K562 (cell line): ENCODE data around the gene ERGIC1. TPM values are rescaled to one million over a fixed set of nuclear protein-coding genes. Genes with fewer than 3 reads are reported as not detected.
A peak's percentile ranks its signal among the peaks of the same experiment; 100 is the strongest.

Source experiments
- DACH1 ChIP-seq: fragments of 450-650 bp; IDR thresholded peaks from 2 replicates; pipeline ENCODE4 v1.6.1; 2018; ENCODE audit not compliant: partially characterized antibody
- DPF2 ChIP-seq: fragments of 450-650 bp; IDR thresholded peaks from 2 replicates; pipeline ENCODE4 v1.6.1; 2016
- ETV1 ChIP-seq: fragments of 450-650 bp; conservative IDR thresholded peaks from 2 replicates; pipeline ENCODE4 v1.6.1; 2016; ENCODE audit warnings: missing genetic modification characterization, control low read depth, low read depth, missing compliant biosample characterization
- GABPB1 ChIP-seq: sonication (generic); formaldehyde crosslinking; IDR thresholded peaks from 2 replicates; pipeline ENCODE4 v1.8.0; 2022; ENCODE audit warnings: mild to moderate bottlenecking, missing genetic modification reagents
- GTF2E2 ChIP-seq: fragments of 200-800 bp; sonication (Bioruptor generic); IDR thresholded peaks from 2 replicates; pipeline ENCODE4 v1.6.1; 2016; ENCODE audit warnings: missing genetic modification characterization, missing compliant biosample characterization
- KDM1A ChIP-seq, 2 experiments: fragments of 450-650 bp; IDR thresholded peaks; 2 replicates each; pipeline ENCODE4 v1.6.1; 2016; ENCODE audit warnings: mild to moderate bottlenecking in 2 of 2
- KDM2B ChIP-seq: fragments of 250-450 bp; sonication (Bioruptor Pico); IDR thresholded peaks from 2 replicates; pipeline ENCODE4 v1.8.0; 2021; ENCODE audit warnings: mild to moderate bottlenecking, moderate library complexity
- MCM7 ChIP-seq, 2 experiments: fragments of 450-650 bp; IDR thresholded peaks; 2 replicates each; pipeline ENCODE4 v1.6.1; 2016 to 2018
- MTA3 ChIP-seq: fragments of 450-650 bp; formaldehyde crosslinking; IDR thresholded peaks from 2 replicates; pipeline ENCODE4 v1.6.1; 2017; ENCODE audit warnings: mild to moderate bottlenecking, borderline replicate concordance
- PHB ChIP-seq: fragments of 250-450 bp; sonication (Bioruptor Pico); IDR thresholded peaks from 2 replicates; pipeline ENCODE4 v1.5.0; 2021
- POLR2H ChIP-seq: IDR thresholded peaks from 2 replicates; pipeline ENCODE4 v1.6.1; 2016; ENCODE audit warnings: missing genetic modification characterization, low read depth, mild to moderate bottlenecking, control low read depth, missing compliant biosample characterization, moderate library complexity
- PTRF ChIP-seq: fragments of 450-650 bp; IDR thresholded peaks from 2 replicates; pipeline ENCODE4 v1.6.1; 2016; ENCODE audit warnings: mild to moderate bottlenecking, missing genetic modification characterization, missing compliant biosample characterization
- RCOR1 ChIP-seq, 2 experiments: IDR thresholded peaks; 2 replicates each; pipeline ENCODE4 v1.6.1; 2012; ENCODE audit warnings: low read depth in 2 of 2, low read length in 2 of 2, borderline replicate concordance in 1 of 2, improper control_type of control experiment in 1 of 2
- RREB1 ChIP-seq: fragments of 250-450 bp; sonication (Bioruptor Pico); IDR thresholded peaks from 2 replicates; pipeline ENCODE4 v1.4.0; 2020
- RUNX1 ChIP-seq: sonication (generic); IDR thresholded peaks from 2 replicates; pipeline ENCODE4 v1.6.1; 2016; ENCODE audit warnings: antibody characterized with exemption, low read depth
- SIX5 ChIP-seq, 2 experiments: IDR thresholded peaks; 2 replicates each; pipeline ENCODE4 v1.6.1; 2011; ENCODE audit warnings: low read length in 2 of 2, borderline replicate concordance in 1 of 2, low read depth in 1 of 2, mild to moderate bottlenecking in 1 of 2, moderate library complexity in 1 of 2; ENCODE audit not compliant: insufficient read depth in 1 of 2
- ZBTB17 ChIP-seq: fragments of 450-650 bp; formaldehyde crosslinking; IDR thresholded peaks from 2 replicates; pipeline ENCODE4 v1.4.0; 2020; ENCODE audit warnings: mild to moderate bottlenecking
- ZBTB9 ChIP-seq: fragments of 450-650 bp; formaldehyde crosslinking; IDR thresholded peaks from 2 replicates; pipeline ENCODE4 v1.4.0; 2020; ENCODE audit warnings: mild to moderate bottlenecking, moderate library complexity
- ZNF224 ChIP-seq: sonication (generic); formaldehyde crosslinking; IDR thresholded peaks from 2 replicates; pipeline ENCODE4 v1.8.0; 2022; ENCODE audit warnings: mild to moderate bottlenecking, missing genetic modification reagents
- polyA plus RNA-seq, 8 experiments: library from polyadenylated mRNA; depleted of rRNA in 4 of 8; stranded (reverse) in 5 of 8; unstranded in 3 of 8; fragments of >200 nt; fragmentation: Nextera tagmentation in 2 of 8; fragmentation: Illumina TruSeq in 1 of 8; extraction: Ambion mirVana in 2 of 8; extraction: Trizol in 1 of 8; gene quantifications; 2 replicates each; pipeline versions ENCODE4 v1.2.1 to v1.2.3, GENCODE V29; 2011 to 2014; ENCODE audit warnings: inconsistent platforms in 1 of 8, missing spikeins in 1 of 8
- total RNA-seq, 7 experiments: library from RNA; depleted of rRNA in 6 of 7; stranded (reverse); fragments of >200 nt in 6 of 7; fragmentation: Illumina TruSeq in 2 of 7; extraction: Trizol in 2 of 7; gene quantifications; 2 replicates each; pipeline versions ENCODE4 v1.2.1 to v1.2.3, GENCODE V29; 2011 to 2021; ENCODE audit warnings: low replicate concordance in 1 of 7

Gene ERGIC1
- total and polyA plus RNA-seq, 9 of the 15 experiments (the other 6 are each of a cell fraction or from before 2014, with no cell fraction given): 5.5 to 68.4 (median 36.4) TPM

- peak in 1 of 2 experiments; percentile 34; a peak in 1 of 4 replicates for TF ChIP-seq RCOR1 (IDR thresholded peaks at IDR 0.05; ENCODE audit: borderline replicate concordance in 1 of 2, low read depth in 2 of 2, low read length in 2 of 2)
- no peak for TF ChIP-seq PTRF (tag)
- TF ChIP-seq ETV1 (tag): peak; percentile 45
- 0 out of 2 replicates have a peak, but pooled peaks have one; percentile 10 for TF ChIP-seq RREB1 (CRISPR knock-in tag)
- 0 out of 2 replicates have a peak, but pooled peaks have one; percentile 23 for TF ChIP-seq PHB (CRISPR knock-in tag)
- no peak for TF ChIP-seq MCM7 (IDR thresholded peaks at IDR 0.05)
- TF ChIP-seq RUNX1: 0 out of 2 replicates have a peak, but pooled peaks have one; percentile 13
- TF ChIP-seq DACH1: peak; percentile 36
- peak; percentile 82; the same call in 1 of the 2 replicates for TF ChIP-seq GTF2E2 (tag)
- TF ChIP-seq ZNF224 (CRISPR knock-in tag): no peak
- peak; percentile 91 for TF ChIP-seq POLR2H (tag)
- TF ChIP-seq GABPB1: peak; percentile 30
- TF ChIP-seq DPF2: peak; percentile 72
- peak in 1 of 2 experiments; percentile 16; a peak in 1 of 4 replicates for TF ChIP-seq KDM1A (IDR thresholded peaks at IDR 0.05)
- 0 out of 2 replicates have a peak, but pooled peaks have one; percentile 65 for TF ChIP-seq ZBTB17 (CRISPR knock-in tag)
- no peak for TF ChIP-seq SIX5 (IDR thresholded peaks at IDR 0.05; ENCODE audit: borderline replicate concordance in 1 of 2, insufficient read depth in 1 of 2, low read depth in 1 of 2, low read length in 2 of 2)
- peak; percentile 55; the same call in 1 of the 2 replicates for TF ChIP-seq MTA3
- 0 out of 2 replicates have a peak, but pooled peaks have one; percentile 25 for TF ChIP-seq KDM2B (CRISPR knock-in tag)
- 0 out of 2 replicates have a peak, but pooled peaks have one; percentile 23 for TF ChIP-seq ZBTB9 (CRISPR knock-in tag)
Measured at GRCh38 chr5:172788771-172789686, 45.0 kb upstream of the ERGIC1 start (continued).
